Left ventricle myocardium inferior (tissue), 1 donor: ENCODE data around the gene BCL7C. TPM values are rescaled to one million over a fixed set of nuclear protein-coding genes. Genes with fewer than 3 reads are reported as not detected.

Experiments
- DNase-seq: peaks from one replicate; pipeline ENCODE4 v3.0.0-alpha.2; 2020
- H3K27ac ChIP-seq: fragments of 200-600 bp; replicated peaks from 2 replicates; pipeline ENCODE4 v1.8.0; 2021
- H3K27me3 ChIP-seq: fragments of 200-600 bp; 2 replicates; pipeline ENCODE4 v1.8.0; 2021; ENCODE audit warnings: low read depth
- H3K36me3 ChIP-seq: fragments of 200-600 bp; 2 replicates; pipeline ENCODE4 v1.8.0; 2021
- H3K4me1 ChIP-seq: fragments of 200-600 bp; 2 replicates; pipeline ENCODE4 v1.8.0; 2021
- H3K4me3 ChIP-seq: fragments of 200-600 bp; 2 replicates; pipeline ENCODE4 v1.8.0; 2021; ENCODE audit warnings: mild to moderate bottlenecking, moderate library complexity
- H3K9me3 ChIP-seq: fragments of 200-600 bp; replicated peaks from 2 replicates; pipeline ENCODE4 v1.8.0; 2021
- intact Hi-C: fragments of 100-400 bp; cut with micrococcal nuclease; formaldehyde crosslinking; loops from one replicate; pipeline ENCODE4 v1.11.0; 2022
- total RNA-seq: library from RNA; stranded (reverse); fragmentation: NEBNext Ultra II Directional; extraction: Animal tissue kit (Norgen Biotek cat#: 25700); gene quantifications from one replicate; pipeline ENCODE4 v1.2.1, GENCODE V29; 2021
- TF ChIP-seq, protein P1 (sequence below): fragments of 200-600 bp; IDR thresholded peaks from 2 replicates; pipeline ENCODE4 v1.8.0; 2021; ENCODE audit warnings: antibody characterized with exemption, mild to moderate bottlenecking, borderline replicate concordance
- donor health status: DM: no; HTN: yes; CAD: no; lungs with severe emphysema.

The BCL7C gene
- total RNA-seq, 1 donor from 2014 or later, result 25.2 TPM

DNA sequence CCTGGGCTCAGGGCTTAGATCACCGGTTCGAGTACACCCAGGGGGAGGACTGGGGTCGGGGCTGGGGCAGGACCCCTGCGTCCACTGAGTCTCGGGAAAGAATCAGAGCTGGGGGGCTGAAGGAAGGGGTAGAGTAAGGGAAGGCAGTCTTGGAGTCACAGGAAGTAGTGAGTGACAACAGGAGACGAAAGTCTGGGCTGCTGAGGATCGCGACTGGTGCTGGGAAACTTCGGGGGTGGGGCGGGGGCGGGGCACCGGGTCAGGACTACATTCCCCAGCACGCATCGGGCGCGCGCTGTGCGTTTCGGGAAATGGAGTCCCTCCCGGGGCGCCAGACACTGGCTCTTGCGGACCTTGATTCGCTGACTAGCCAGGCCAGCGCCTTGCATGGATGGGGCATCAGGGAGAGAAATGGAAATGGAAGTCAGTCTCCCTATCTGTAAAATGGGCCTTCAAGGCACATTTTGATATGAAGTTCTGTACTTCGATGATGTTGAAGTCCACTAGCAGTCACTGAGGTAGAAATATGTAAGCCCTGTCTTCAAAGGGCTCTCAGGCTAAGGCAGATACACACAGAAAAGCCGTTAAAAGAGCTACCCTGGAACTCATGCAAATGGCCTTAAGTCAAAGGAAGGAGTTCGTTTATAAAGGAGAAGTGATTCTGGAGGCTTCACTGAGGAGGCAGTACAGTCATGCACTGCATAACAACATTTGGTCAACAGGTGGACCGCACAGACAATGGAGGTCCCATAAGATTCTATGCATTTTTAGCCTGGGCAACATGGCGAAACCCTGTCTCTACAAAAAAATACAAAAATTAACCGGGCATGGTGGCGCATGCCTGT is 3.2 kb upstream of the BCL7C start:
- intact Hi-C loops, result no loop called here
- TF ChIP-seq, protein P1, sequence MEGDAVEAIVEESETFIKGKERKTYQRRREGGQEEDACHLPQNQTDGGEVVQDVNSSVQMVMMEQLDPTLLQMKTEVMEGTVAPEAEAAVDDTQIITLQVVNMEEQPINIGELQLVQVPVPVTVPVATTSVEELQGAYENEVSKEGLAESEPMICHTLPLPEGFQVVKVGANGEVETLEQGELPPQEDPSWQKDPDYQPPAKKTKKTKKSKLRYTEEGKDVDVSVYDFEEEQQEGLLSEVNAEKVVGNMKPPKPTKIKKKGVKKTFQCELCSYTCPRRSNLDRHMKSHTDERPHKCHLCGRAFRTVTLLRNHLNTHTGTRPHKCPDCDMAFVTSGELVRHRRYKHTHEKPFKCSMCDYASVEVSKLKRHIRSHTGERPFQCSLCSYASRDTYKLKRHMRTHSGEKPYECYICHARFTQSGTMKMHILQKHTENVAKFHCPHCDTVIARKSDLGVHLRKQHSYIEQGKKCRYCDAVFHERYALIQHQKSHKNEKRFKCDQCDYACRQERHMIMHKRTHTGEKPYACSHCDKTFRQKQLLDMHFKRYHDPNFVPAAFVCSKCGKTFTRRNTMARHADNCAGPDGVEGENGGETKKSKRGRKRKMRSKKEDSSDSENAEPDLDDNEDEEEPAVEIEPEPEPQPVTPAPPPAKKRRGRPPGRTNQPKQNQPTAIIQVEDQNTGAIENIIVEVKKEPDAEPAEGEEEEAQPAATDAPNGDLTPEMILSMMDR, result no peak
- DNase-seq, result peak; percentile 92
- H3K27me3 ChIP-seq, result no peaks in the 10 kb centered on the region
- peaks cover 4% of the 10 kb centered on the region for H3K36me3 ChIP-seq
- H3K9me3 ChIP-seq, result no peaks in the 10 kb centered on the region
- peak overlapping the region; percentile 76 for H3K4me3 ChIP-seq
- H3K27ac ChIP-seq, result peak overlapping the region; percentile 98
- H3K4me1 ChIP-seq, result peaks cover 61% of the 10 kb centered on the region

DNA sequence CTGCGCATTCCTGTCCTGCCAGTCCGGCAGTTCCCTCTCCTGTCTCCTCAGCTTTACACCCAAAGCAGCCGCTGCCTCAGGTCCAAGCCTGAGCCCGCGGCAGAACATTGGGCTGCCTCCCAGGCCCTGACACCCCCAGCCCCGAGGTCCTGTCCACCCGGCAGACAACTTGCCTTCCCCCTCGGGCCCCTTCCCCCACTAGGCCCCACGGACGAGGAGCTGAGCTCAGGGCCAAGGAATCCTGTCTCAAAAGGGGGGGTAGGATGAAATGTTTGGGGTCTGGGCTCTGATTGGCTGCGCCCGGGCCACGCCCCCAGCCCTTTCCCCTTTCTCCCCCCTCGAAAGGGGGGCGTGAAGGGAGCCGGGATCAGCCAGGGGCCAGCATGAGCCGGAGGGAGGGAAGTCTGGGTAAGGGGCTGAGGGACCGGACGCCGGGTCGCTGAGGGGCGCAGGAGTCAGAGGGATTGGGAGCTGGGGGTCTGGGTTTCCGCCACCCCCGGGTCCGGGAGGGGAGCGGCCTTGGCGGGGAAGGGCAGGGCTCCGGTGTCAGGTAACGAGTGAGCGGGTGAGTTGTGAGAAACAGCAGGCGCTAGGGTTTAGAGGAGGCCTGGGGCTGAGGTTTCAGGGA is 2.5 kb upstream of the BCL7C start, which contains the start of gene CTF1:
TSS of gene CTF1 (plus strand) at position 354 of the 628 bp plus-strand sequence. CDS start at position 384, 30 bp downstream.
- H3K4me1 ChIP-seq, result peaks cover 56% of the 10 kb centered on the region

DNA sequence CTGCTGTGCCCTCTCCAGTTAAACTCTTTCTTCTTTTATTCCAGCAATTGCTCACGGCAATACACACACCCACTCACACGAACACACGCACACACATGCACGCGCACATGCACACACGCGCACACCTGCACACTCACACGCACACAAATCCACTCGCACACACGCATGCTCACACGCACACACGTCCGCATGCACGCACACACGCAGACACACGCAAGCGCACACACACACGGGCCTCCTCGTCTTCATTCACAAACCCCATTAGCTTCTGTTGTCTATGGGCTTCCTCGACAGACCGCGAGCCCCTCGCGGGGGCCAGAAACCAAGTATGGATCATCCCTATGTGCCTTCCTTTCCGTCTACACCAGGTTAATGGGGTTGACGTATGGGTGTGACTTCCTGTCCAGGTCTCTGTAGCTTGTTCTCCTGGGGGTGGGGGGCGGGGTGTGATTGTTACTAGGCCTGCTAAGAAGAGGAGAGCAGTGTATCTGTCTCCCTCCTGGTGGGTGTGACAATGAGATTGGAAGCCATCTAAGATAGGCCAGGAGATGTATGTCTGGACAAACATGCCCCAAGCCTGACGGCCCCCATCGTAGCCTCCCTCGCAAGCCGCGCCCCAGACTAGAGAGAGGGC is 1.9 kb upstream of the BCL7C start:
- no peaks in the 10 kb centered on the region for H3K9me3 ChIP-seq
- no peak for DNase-seq
- H3K4me1 ChIP-seq, result peaks cover 52% of the 10 kb centered on the region
- intact Hi-C loops, result no loop called here
- TF ChIP-seq, protein P1, result no peak
- H3K4me3 ChIP-seq, result peak overlapping the region; percentile 76
- H3K27me3 ChIP-seq, result no peaks in the 10 kb centered on the region
- peak overlapping the region; percentile 98 for H3K27ac ChIP-seq
- peaks cover 17% of the 10 kb centered on the region for H3K36me3 ChIP-seq

More for the DNA sequence above, 2.5 kb upstream of the BCL7C start, which contains the start of gene CTF1:
- H3K9me3 ChIP-seq, result no peaks in the 10 kb centered on the region
- peak within 1 kb of the TSS; percentile 76 for H3K4me3 ChIP-seq
- no peaks in the 10 kb centered on the region for H3K27me3 ChIP-seq
- intact Hi-C loops, result no loop called here
- DNase-seq, result peak; percentile 83
- TF ChIP-seq, protein P1, result no peak
- peak within 1 kb of the TSS; percentile 98 for H3K27ac ChIP-seq
- H3K36me3 ChIP-seq, result peaks cover 11% of the 10 kb centered on the region

DNA sequence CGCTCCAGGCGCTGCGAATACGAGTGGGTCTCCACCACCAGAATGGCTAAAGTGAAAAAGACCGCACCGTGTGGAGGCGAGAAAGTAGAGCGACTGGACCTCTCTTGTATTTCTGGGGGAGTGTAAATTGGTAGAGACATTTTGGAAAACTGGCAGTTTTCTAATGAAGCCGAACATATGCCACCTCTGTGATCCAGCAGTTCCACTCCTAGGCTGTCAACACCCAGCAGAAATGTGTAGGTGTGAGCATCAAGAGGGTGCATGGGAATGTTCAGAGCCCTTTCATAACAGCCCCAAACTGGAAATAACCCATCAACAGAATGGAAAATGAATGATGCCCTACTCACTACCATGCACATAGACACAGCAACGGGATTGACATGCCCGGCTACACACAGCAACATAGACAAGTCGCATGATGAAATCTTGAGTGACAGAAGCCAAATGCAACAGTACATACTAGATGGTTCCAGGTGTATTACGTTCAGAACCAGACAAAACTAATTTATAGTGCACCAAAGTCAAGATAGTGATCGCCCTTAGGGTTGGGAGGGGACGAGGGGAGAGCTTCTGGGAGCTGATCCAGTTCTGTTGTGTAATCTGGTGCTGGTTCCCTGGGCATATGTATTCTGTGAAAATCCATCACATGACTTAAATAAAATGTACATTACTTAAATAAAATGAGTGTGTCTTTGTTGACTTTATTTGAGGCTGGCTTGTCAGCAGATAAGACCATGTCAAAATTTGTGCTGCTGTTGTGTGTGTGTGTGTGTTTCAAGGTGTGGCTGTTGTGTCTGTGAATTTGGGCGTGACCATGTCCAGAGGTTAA is 877 bp upstream of the BCL7C start:
- TF ChIP-seq, protein P1, result no peak

DNA sequence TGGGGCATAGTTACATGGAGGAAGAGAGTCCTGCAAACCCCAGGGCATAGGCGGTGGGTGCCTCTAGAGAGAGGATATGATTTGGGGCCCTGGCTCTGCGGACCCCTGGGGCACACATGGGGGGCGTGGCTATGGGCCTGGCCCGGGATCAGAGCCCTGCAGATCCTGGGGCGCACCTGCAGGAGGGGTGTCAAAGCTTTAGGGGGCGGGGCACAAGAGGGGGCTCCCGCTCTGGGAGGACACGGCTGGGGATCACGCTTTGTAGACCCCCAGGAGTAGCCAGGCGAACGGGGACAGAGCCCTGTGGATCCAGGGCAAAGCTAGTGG is 497 bp downstream of the BCL7C start:
- TF ChIP-seq, protein P1, result no peak
- Histone ChIP-seq H3K27ac (peak overlapping the region; percentile 98), H3K4me3 (peak overlapping the region; percentile 93), H3K36me3 (peaks cover 36% of the 10 kb centered on the region), H3K9me3 (no peaks in the 10 kb centered on the region), H3K4me1 (peaks cover 52% of the 10 kb centered on the region), H3K27me3 (no peaks in the 10 kb centered on the region)
- intact Hi-C loops, result no loop called here
- DNase-seq, result no peak

More for the DNA sequence above, 877 bp upstream of the BCL7C start:
- Histone ChIP-seq H3K9me3 (no peaks in the 10 kb centered on the region), H3K27ac (peak overlapping the region; percentile 98), H3K4me1 (peaks cover 52% of the 10 kb centered on the region), H3K4me3 (peak overlapping the region; percentile 93), H3K27me3 (no peaks in the 10 kb centered on the region), H3K36me3 (peaks cover 24% of the 10 kb centered on the region)
- no peak for DNase-seq
- intact Hi-C loops, result no loop called here
